Left hindlimb (tissue), 1 donor: ENCODE results near the gene MCF2L2.
"Not testable (repeated sequence)": the region's sequence is repeated elsewhere in the genome, so short reads cannot be mapped to it uniquely, and the experiment has no call there.

ENCODE experiments used
- DNase-seq: peaks from one replicate; pipeline ENCODE4 v3.0.0-alpha.2; 2018

The MCF2L2 gene

DNA sequence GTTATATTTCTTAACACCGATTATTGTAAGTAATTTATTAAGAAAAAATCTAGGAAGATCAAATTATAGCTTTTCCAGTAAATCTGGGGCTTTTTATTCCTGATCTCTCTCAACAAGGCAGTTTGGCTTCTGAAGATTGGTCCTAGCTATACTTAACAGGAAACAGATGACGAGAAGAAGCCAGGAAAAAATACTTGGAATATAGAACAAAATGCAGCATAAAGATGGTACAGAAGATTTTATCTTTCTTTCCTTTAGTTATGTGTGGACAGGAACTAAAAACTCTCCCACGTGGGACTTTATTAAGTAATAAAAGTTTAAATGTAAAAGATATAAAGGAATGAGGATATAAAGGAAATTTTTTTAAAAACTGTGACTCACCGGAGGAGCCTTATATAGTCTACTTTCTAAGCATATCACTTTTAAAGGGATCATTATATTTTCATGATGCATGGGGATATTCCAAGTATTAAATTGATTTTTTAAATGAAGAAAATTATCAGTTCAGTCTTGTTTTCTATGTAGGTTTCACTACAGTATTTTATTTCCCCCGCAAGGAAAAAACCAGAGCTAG is 167.2 kb downstream of the MCF2L2 start:
- no peak for DNase-seq

DNA sequence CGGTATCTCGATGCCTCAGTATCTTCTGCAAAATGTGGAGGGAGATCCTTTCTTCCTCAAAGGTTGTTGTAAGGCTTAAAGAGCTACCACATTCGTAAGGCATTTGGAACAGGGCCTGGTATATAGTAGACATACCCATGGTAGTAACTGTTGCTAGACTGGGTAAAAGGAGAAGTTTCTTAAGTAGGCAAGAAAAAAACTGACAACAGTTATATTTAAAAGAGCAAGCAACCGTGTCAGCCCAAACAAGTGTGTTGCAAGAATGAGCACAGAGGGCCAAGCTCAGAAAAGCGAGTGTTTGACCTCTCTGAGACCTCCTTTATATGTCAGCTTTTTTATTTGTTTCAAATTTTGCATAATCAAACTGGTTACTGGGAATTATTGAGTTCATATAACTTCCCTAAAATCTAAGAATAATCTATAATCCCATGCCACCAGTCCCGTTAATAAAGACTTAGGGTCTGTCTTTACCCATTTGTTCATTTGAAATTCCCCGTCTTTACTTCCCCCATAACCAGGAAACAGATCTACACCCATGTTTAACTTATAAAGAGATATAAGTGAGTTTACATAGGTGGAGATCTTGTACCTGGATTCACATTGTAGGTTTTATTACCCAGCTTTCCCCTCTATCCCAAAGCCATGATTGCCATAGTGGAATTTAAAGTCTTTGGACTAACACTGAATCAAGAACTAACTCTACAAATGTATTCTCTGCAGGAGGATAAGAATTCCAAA is 168.1 kb downstream of the MCF2L2 start:
- DNase-seq, result no peak

DNA sequence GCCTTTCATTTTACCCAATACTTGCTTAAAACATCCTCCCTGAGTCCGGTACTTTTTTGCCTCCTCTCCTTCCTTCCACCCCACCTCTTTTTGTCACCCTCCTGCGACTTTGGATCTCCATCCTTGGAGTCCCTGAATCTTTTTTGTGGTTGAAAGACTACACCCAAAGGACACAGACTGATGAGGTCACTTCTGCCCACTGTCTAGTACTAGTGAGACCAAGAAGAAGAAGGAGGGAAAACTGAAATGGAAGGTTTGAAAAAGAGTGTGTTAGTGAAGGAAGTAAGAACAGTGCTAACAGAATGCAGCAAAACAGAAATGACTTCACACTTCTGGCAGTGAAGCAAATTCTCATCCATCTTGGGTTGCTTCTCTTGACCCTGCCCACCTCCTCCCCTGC is 168.8 kb downstream of the MCF2L2 start:
- no peak for DNase-seq

DNA sequence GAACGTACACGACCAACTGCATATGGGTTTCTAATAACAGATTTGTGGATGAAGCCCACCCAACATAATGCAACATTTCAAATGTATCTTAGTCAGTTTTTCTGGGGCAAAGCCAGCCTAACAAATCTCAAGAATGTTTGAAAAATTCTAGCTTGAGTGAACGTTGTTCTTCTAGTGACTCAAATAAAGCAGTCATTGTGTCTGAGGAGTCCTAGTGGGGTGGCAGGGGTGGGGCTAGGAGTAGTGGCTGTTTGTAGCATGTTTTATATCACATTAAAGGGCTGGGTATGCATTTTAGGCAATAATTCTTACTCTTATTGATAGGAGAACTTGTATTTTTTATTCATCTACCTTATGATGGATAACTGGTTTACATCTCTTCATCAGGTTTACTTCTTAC is 169.3 kb downstream of the MCF2L2 start:
- DNase-seq, result no peak

DNA sequence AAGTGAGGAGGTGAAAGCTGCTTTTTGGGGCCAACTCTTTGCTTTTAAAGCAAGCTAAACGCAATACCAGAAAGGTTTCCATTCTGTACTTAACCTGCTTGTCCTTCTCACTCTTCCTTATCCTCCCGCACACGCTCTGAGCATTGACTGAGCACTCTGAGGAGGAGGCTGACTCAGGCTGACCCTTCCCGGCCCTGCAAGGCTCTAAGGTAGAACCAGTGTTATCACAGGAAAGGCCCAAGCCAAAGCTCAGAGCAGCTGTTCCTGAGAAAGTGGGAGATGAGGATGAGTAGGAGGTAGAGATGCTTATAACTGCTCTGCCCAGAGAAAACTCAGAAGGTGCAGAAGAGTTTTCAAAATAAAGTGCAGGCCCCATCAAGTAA is 173.1 kb downstream of the MCF2L2 start:
- no peak for DNase-seq

DNA sequence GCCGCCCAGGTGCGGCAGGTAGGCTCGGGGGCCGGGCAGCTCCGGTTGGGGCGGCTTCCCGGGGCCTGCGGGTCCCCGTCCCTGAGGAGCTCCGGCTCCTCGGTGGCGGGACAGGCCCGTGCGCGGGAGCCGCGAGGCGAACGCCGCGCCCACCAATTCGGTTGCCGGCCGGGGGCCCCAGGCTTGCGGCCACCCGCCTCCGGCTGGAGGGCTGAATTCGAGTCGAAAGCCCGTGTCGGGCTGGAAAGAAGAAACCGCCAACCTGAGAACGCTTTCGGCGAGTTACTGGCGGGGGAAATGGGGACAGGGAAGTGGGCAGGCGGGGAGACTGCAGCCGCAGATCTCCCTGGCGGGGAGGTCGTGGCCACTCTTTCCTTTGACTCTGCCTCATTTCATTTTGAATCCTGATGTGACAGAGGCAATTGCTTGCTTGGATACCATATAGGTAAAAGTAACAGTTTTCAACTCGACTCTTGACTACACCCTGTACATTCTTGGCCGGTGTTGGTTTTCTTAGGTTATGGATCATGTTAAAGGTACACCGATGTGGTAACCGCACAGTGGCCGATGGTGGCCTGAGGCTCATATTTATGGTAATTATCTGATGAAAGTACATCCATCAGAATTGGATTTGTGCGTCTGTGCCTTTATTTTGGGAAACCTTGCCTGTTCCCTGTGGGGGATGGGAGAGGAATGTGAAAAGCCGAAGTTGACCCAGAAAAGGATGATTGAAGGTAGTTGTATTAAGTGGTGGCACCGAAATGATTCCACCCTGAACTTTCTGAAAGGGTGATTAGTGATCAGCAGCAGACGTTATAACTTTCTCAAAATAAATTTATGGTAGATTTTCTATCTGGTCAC is 173.7 kb downstream of the MCF2L2 start:
- DNase-seq, result no peak

DNA sequence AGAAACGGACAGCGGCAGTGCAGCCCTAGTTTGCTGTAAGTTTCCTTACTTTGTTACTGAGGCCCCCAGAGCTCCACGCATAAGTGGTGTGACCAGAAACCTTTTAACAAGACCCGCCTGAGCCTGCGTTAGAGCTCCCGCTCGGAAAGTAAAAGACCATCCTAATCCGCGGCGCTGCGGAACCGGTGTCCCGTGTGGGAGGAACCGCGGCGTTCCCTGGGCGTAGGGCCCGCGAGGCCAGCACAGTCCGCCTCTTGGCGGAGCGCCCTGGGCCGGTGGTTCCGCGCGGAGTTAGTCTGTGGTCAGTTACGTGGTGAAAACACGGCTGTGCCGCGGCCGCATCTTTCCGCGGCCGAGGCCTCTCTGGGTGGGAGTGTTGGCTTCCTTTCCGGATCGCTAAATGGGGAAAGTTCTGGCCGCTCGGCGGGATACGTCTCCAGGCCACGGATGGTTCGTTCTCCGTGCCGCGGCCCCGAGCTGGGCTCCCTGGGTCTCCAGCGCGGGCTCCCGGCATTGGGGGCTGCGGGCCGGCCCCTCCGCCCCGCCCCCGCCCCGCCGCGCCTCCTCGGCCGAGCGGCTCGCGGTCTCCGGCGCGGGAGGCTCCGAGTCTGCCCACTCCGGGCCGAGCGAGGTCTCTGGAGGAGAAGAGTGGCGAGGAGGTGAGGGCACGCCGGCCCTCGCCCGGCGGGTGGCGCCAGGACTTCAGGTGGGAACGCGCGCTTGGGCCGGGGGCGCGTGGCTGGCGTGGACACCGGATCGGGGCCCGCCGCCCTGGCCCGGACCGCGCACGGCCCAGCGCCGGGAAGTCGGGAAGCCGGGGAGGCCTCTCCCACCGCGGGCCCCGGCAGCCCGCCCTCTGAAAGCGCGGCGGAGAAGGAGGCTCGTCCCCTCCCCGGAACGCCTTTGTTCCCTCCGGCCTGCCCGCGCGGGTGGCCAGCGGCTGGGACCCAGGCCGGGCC is 174.6 kb downstream of the MCF2L2 start:
- peak; percentile 80 for DNase-seq

DNA sequence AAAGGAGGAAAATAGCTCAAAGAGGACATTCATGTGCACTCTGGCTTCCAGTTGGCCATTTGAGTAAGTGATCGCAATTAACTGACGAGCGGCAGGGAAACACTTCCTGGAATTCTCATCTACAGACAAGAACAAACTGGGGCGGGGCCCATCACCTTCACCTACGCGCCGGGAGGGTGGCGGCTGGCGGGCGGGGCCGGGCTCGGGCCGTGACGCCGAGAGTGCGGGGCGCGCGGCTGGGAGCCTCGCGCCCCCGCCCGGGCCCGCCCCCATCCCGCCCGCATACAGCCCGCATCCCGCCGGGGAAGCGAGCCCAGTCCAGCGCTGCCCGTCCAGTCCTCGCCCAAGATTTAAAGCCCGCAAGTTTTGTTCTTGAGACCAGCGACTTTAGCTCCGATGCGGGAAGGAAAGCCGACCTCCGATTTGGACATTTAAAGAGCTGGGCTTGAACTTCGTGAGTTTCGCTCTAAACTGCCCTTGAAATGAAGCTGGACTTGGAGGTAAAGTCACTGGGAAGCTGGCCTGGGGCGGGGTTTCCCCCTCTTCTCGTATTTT is 175.4 kb downstream of the MCF2L2 start, which contains the start of gene B3GNT5:
B3GNT5 (plus strand) TSS at position 281 of the 555 bp plus-strand sequence. CDS start 16,546 bp downstream, outside the sequence.
- DNase-seq, result peak; percentile 51

DNA sequence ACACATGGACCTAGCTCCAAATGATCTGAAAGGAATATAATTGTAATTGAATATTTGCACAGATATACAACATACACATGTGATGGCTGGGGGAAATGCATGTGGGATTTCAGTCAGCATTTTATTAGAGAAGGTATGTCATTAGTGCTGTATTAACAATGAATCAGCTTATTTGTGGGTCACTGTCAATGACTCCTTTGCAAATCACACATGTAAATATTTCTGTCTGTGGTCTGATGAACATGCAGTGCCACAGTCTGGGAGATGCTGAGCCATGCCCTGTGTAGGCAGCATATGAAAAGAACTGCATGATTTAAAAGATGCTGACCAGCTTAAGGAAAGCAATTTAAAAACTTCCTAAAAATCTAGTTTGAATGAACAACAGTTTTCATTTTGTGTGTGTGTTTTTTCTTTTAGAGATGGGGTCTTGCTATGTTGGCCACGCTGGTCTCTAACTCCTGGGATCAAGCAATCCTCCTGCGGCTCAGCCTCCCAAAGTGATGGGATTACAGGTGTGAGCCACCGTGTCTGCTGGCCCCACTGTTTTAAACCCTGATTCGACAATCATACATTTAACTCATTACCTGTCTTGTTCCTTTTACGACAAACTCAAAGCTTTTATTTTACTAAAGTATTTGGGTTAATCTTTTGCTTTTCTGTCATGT is 176.2 kb downstream of the MCF2L2 start:
- DNase-seq, result no peak

DNA sequence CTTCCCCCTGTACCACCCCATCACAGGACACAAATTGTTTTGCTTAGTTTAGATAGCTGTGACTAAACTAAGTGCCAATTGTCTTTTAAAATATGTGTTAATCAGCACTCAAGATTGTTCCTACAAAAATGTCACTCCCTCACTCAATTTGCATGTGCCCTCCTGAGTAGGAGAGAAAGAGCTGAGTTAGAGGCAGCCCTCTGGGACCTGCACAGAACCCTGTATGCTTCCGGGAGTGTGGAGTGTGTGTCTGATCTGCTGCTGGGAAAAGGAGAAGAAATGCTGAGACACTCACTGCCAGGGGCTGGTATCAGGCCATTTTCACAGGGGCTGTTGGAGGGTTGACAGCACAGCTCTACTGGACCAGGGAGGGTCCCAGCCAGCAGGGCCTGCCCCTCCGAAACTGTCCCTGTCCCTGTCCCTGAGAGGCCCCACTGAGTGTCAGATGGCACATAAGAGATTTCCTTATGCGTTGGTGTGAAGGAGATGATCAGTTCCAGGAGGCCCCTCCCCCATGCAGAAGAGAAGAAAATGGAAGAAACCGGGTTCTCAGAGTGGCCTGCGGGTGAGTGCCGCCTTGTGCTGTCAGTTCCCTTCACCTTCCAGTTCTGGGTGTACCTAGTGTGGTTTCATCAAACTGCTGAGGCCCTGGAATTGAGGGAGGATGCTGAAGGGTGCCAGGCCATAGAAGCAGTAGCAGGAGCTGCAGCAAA is 179.3 kb downstream of the MCF2L2 start:
- no peak for DNase-seq

DNA sequence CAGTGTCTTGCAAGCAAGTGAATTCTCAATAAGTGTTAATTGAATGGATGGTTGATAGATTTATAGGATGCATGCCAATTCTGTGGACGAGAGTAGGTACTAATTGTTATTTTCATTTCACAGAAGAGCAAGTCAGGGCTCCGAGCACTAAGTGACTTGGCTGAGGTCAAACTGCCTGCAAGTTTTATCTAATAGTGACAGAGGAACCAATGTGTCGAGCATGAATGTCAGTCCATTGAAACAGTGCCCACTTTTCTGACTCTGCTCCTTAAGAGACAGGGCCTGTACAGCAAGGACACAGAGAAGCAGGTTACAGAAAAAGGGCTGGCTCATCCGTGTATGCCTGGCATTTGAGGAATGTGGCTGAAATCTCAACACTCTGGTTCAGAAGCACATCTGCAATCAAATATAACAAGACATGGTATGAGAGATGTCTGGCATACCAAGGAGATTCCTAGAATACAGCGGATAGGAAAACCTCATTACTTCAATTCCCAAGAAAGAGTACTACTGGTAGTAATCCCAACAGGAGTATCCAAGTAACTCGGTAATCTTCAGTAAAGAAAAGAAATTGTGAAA is 181.3 kb downstream of the MCF2L2 start:
- DNase-seq, result no peak

DNA sequence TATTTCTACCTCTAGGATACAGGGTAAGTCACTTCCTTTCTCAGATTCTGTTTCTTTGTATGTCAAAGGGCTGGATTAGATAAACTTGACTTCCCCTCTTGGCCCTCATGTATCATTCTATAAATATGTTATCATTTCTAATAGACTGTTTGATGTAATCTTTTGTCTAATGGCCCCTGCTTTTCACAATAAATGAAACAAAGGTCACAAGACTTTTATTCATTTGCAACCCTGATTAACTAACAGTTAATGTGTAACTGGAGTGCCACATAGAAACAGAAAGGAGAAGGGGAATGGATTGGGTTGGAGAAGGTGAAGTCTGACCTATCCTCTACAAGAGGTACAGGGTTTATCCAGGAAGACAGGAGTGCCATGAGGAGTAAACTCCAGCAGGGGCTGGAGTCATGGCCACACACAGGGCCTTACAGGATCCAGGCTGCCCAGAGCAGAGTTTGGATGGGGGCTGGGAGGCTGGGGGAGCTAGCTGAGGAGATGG is 183.4 kb downstream of the MCF2L2 start:
- DNase-seq, result no peak

DNA sequence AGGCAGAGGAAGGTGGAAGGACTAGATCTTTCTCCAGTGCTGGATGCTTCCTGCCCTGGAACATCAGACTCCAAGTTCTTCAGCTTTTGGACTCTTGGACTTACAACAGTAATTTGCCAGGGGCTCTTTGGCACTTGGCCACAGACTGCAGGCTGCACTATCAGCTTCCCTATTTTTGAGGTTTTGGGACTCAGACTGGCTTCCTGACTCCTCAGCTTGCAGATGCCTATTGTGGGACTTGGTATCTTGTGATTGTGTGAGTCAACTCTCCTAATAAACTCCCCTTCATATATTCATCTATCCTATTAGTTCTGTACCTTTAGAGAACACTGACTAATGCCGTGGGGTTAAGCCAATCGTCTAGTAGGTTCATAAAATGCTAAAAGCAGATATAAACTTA is 184.2 kb downstream of the MCF2L2 start:
- no peak for DNase-seq

DNA sequence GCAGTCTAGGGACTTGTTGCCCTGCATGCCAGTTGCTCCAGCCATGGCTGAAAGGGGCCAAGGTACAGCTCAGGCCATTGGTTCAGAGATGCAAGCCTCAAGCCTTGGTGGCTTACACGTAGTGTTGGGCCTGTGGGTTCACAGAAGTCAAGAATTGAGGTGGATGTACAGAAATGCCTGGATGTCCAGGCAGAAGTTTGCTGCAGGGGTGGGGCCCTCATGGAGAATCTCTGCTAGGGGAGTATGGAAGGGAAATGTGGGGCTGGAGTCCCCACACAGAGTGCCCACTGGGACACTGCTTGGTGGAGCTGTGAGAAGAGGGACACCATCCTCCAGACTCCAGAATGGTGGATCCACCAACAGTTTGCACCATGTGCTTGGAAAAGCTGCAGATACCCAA is 186.0 kb downstream of the MCF2L2 start:
- DNase-seq, result no peak

DNA sequence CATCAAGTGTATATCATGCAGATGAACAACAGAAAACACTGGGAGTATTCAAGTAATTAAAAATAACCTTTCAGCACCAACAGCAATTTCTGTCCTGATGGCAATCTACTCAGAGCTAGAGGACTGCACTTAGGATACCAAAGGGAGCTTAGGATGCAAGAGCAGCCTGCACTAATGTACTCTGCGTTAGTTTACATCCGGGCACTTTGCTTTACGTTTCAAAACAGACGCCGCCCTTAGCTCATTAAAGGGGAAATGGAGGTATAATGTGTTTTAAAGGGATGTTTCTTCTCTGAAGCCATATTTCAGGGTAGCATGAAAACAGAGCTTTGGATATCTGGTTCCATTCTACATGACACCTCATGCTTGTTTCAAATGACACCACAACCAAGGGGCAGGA is 189.4 kb downstream of the MCF2L2 start:
- DNase-seq, result no peak

DNA sequence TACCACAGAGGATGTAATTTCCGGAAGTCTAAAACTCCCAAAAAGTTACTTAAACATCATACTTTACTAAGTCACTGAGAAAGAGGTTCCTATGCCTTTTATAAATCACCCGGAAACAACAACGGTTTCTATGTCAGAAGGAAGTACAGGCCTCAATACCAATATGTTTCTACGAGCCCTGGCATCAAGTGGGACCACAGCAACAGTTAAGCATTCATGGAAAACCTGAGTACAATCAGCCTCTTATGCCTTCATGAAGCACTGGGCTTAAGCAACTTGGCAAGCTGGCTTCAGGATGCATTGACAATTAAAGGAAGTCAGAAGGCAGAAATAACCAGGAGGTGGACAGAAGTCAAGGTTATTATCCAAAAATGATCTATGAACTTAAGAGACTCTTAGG is 194.5 kb downstream of the MCF2L2 start:
- DNase-seq, result peak; percentile 32

DNA sequence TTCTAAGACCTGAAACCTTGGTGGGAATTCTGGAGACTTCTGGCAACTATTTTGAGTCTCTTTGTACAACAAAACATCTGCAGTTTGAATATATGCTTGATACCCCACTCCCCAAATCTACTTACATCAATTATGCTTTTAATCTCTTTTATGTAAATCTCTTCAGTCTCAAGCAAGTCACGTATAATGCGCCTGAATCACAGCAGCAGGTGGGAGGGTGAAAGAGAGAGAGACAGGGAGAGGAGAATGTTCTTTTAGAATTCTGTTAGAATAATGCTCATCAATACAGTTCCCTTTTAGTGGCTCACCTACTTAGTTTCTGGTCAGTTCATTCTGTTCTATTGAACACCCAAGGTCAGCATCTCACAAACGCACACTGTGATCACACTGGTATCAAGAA is 197.6 kb downstream of the MCF2L2 start:
- no peak for DNase-seq

DNA sequence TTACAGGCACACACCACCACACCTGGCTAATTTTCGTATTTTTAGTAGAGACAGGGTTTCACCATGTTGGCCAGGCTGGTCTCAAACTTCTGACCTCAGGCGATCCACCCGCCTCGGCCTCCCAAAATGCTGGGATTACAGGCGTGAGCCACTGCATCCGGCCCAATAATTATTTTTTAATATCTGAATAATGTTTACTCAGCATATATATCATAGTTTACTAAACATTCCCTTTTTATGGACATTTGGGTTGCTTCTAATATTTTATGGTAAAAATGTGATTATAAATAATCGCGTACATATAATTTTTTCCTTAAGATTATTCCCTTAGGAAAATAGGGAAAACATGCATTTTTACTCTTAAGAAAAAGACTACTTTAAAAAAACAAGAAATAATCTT is 198.2 kb downstream of the MCF2L2 start:
- DNase-seq, result not testable (repeated sequence)

DNA sequence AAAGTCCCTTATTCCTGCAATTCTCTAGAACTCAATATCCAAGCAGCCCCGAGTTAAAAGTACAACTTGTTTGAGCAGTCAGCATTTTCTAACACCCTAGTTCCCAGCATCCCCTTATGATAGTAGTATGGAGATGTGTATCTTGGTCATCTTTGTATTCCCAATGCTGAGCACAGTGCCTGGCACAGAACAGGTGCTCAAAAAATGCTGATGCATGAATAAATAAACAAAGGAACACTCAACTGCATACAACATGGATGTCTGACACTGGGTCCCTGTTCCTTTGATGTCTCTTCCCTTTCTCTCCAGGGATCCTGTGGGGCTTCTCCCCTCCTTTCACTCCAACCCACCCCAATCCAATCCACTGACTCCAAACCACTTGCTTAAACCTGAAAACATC is 199.2 kb downstream of the MCF2L2 start:
- DNase-seq, result no peak

DNA sequence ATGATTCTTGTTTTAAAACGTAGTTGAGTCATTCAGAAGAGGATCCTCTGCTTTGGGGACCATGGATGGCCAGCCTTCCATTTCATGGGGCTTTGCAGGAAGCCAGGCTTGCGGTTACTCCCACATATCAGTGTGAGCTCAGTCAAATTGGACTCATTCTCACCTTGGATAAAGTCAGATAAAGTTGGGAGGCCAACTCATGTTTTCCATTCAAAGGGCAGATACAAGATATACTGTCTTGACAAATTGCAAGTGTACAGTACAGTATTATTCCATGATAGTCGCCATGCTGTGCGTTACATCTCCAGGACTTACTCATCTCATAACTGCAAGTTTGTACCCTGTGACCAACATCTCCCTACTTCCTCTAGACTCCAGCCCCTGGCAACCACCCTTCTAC is 200.8 kb downstream of the MCF2L2 start:
- no peak for DNase-seq
